Measurements from ENCODE around the gene ATP13A2. TPM values are rescaled to one million over a fixed set of nuclear protein-coding genes. Genes with fewer than 3 reads are reported as not detected.
"Not testable (repeated sequence)": the region's sequence is repeated elsewhere in the genome, so short reads cannot be mapped to it uniquely, and the experiment has no call there.

ATP13A2 gene
- total RNA-seq, 4 donors from 2014 or later, result 17.9 to 37.0 (median 26.8) TPM

GRCh38 chr1:16966282-16966681 is 45.4 kb downstream of the ATP13A2 start:
- no peaks in the 10 kb centered on the region for H3K9me3 ChIP-seq
- TF ChIP-seq CTCF (IDR thresholded peaks at IDR 0.05 in 4 of 5, conservative IDR thresholded peaks at IDR 0.05 in 1 of 5), result no peak
- no peak for TF ChIP-seq POLR2A (IDR thresholded peaks at IDR 0.05)
- peaks cover 0 to under 1% of the 10 kb centered on the region in 2 donors for H3K4me1 ChIP-seq
- no peak overlapping the region for H3K27ac ChIP-seq
- ATAC-seq (no peak), DNase-seq (no peak)
- intact Hi-C loops (cut with DNase I; ENCODE audit: low total_unique reads) (no loop called here), in situ Hi-C loops (cut with MboI; ENCODE audit: low sequenced_read_pairs in 4 of 4) (no loop called here)
- peaks cover 0 to 10% of the 10 kb centered on the region in 2 donors for H3K36me3 ChIP-seq
- no peak overlapping the region for H3K4me3 ChIP-seq
- no peaks in the 10 kb centered on the region for H3K27me3 ChIP-seq

DNA sequence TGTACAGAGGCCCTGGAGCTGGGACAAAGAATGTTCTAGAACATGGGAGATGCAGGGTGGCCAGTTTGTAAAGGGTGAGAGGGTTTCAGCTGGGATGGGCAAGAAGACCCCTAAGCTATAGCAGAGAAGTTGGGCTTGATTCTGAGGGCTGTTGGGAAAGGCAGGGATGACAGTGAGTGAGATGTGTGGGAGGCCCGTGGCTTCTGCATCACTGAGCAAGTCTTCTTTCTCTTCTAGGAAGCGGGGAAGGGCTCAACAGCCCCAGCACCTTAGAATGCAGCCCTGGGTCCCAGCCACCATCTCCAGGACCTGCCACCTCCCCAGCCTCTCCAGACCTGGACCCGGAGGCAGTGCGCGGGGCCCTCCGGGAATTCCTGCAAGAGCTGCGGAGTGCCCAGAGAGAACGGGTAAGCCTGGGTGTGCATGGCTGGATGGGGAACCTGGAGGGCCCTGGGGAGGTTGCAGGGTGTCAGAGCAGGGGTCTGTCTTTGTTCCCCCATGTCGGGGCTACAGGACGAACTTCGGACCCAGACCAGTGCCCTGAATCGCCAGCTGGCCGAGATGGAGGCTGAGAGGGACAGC is 46.2 kb downstream of the ATP13A2 start:
- in situ Hi-C loops (cut with MboI; ENCODE audit: low sequenced_read_pairs in 4 of 4) (no loop called here), intact Hi-C loops (cut with DNase I; ENCODE audit: low total_unique reads) (no loop called here)
- H3K4me1 ChIP-seq, result peaks cover under 1 to 4% of the 10 kb centered on the region in 2 donors
- peaks cover 0 to 10% of the 10 kb centered on the region in 2 donors for H3K36me3 ChIP-seq
- H3K27me3 ChIP-seq, result no peaks in the 10 kb centered on the region
- TF ChIP-seq POLR2A (IDR thresholded peaks at IDR 0.05) (no peak), CTCF (IDR thresholded peaks at IDR 0.05 in 4 of 5, conservative IDR thresholded peaks at IDR 0.05 in 1 of 5) (no peak)
- no peaks in the 10 kb centered on the region for H3K9me3 ChIP-seq
- H3K27ac ChIP-seq, result no peak overlapping the region
- no peak overlapping the region for H3K4me3 ChIP-seq
- no peak for ATAC-seq
- DNase-seq, result no peak

DNA sequence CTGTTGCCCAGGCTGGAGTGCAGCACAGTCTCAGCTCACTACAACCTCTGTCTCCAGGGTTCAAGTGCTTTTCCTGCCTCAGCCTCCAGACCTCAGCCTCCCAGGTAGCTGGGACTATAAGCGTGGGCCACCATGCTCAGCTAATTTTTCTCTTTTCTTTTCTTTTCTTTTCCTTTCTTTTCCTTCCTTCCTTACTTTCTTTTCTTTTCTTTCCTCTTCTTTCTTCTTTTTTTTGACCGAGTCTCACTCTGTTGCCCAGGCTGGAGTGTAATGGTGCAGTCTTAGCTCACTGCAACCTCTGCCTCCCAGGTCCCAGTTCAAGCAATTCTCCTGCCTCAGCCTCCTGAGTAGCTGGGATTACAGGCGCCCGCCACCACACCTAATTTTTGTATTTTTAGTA is 47.6 kb downstream of the ATP13A2 start:
- H3K4me1 ChIP-seq; intact Hi-C loops (cut with DNase I; ENCODE audit: low total_unique reads): not testable (repeated sequence)
- in situ Hi-C loops (cut with MboI; ENCODE audit: low sequenced_read_pairs in 4 of 4), result loop anchor here in 1 of 4 donors (5.0 kb wide), 1 partner anchor 83 kb away; no protein-coding TSS in a partner anchor

GRCh38 chr1:16961297-16962133 is 50.2 kb downstream of the ATP13A2 start:
- no peak for DNase-seq
- peak overlapping the region in 3 of 4 donors; percentile 21 to 43 (median 28) for H3K4me3 ChIP-seq
- H3K27ac ChIP-seq, result no peak overlapping the region
- no peak for TF ChIP-seq POLR2A (IDR thresholded peaks at IDR 0.05)
- TF ChIP-seq CTCF (IDR thresholded peaks at IDR 0.05 in 4 of 5, conservative IDR thresholded peaks at IDR 0.05 in 1 of 5), result no peak
- peaks cover 6% of the 10 kb centered on the region in 2 donors for H3K4me1 ChIP-seq
- intact Hi-C loops (cut with DNase I; ENCODE audit: low total_unique reads) (no loop called here), in situ Hi-C loops (cut with MboI; ENCODE audit: low sequenced_read_pairs in 4 of 4) (loop anchor here in 1 of 4 donors (5.0 kb wide), 1 partner anchor 86 kb away; no protein-coding TSS in a partner anchor)
- peaks cover 0 to 3% of the 10 kb centered on the region in 2 donors for H3K36me3 ChIP-seq
- H3K27me3 ChIP-seq, result no peaks in the 10 kb centered on the region
- ATAC-seq, result no peak
- no peaks in the 10 kb centered on the region for H3K9me3 ChIP-seq

More for the DNA sequence above, 47.6 kb downstream of the ATP13A2 start:
- not testable (repeated sequence) for H3K36me3 ChIP-seq, DNase-seq, H3K9me3 ChIP-seq, H3K27ac ChIP-seq, ATAC-seq, H3K27me3 ChIP-seq, H3K4me3 ChIP-seq
